ENCODE data around the gene DYTN.
A peak's percentile ranks its signal among the peaks of the same experiment; 100 is the strongest.

DYTN gene

GRCh38 chr2:206718296-206718695, at the start of gene DYTN:
Gene DYTN (minus strand): TSS chr2:206718396. CDS start chr2:206718279, 117 bp downstream.
- TF ChIP-seq CTCF (IDR thresholded peaks at IDR 0.05; ENCODE audit: control insufficient read depth, insufficient read depth, low read depth, low read length, missing control alignments) = no peak
- DNase-seq (ENCODE audit: low read depth) = no peak
- H3K4me3 ChIP-seq (ENCODE audit: control insufficient read depth, low read depth, low read length) = no peak within 1 kb of the TSS

- no peak for DNase-seq (ENCODE audit: low read depth)
- TF ChIP-seq CTCF (IDR thresholded peaks at IDR 0.05; ENCODE audit: control insufficient read depth, insufficient read depth, low read depth, low read length, missing control alignments) = no peak
- H3K4me3 ChIP-seq (ENCODE audit: control insufficient read depth, low read depth, low read length) = peak overlapping the region; percentile 55
These were observed 48.1 kb upstream of the DYTN start for GRCh38 chr2:206766057-206766930.

GRCh38 chr2:206765242-206766056, 47.3 kb upstream of the DYTN start, which contains the start of the genes FASTKD2 and MDH1B:
Gene FASTKD2 (plus strand): TSS chr2:206765606. CDS start chr2:206766694, 1,088 bp downstream.
Gene MDH1B (minus strand): TSS chr2:206765328. CDS start chr2:206765271, 57 bp downstream.
- peak; percentile 81 for DNase-seq (ENCODE audit: low read depth)
- peak within 1 kb of the TSS; percentile 55 for H3K4me3 ChIP-seq (ENCODE audit: control insufficient read depth, low read depth, low read length)

GRCh38 chr2:206764673-206765241, 46.6 kb upstream of the DYTN start:
- no peak for DNase-seq (ENCODE audit: low read depth)
- no peak for TF ChIP-seq CTCF (IDR thresholded peaks at IDR 0.05; ENCODE audit: control insufficient read depth, insufficient read depth, low read depth, low read length, missing control alignments)
- peak overlapping the region; percentile 55 for H3K4me3 ChIP-seq (ENCODE audit: control insufficient read depth, low read depth, low read length)

More at GRCh38 chr2:206765242-206766056, 47.3 kb upstream of the DYTN start, which contains the start of the genes FASTKD2 and MDH1B:
- no peak for TF ChIP-seq CTCF (IDR thresholded peaks at IDR 0.05; ENCODE audit: control insufficient read depth, insufficient read depth, low read depth, low read length, missing control alignments)

- H3K4me3 ChIP-seq (ENCODE audit: control insufficient read depth, low read depth, low read length) = no peak overlapping the region
- DNase-seq (ENCODE audit: low read depth) = no peak
- no peak for TF ChIP-seq CTCF (IDR thresholded peaks at IDR 0.05; ENCODE audit: control insufficient read depth, insufficient read depth, low read depth, low read length, missing control alignments)
These were observed 38.6 kb upstream of the DYTN start for GRCh38 chr2:206756816-206757215.

GRCh38 chr2:206740800-206741199, 22.6 kb upstream of the DYTN start:
- H3K4me3 ChIP-seq (ENCODE audit: control insufficient read depth, low read depth, low read length) = no peak overlapping the region
- DNase-seq (ENCODE audit: low read depth) = no peak
- no peak for TF ChIP-seq CTCF (IDR thresholded peaks at IDR 0.05; ENCODE audit: control insufficient read depth, insufficient read depth, low read depth, low read length, missing control alignments)
